Pancreas (tissue), 10 donors: ENCODE measurements around the gene PDZD4. TPM values are rescaled to one million over a fixed set of nuclear protein-coding genes. Genes with fewer than 3 reads are reported as not detected.
A peak's percentile ranks its signal among the peaks of the same experiment; 100 is the strongest.

Experiments
- ATAC-seq, 4 donors: fragments of 200-7000 bp; cut with Tn5 transposase; one replicate each; pipeline versions ENCODE4 v1.8.0 to v1.9.1; 2020; ENCODE audit warnings: mild to moderate bottlenecking in 4 of 4, moderate library complexity in 4 of 4
- DNase-seq, 6 donors: peaks; one replicate each; pipeline ENCODE4 v3.0.0-alpha.2; 2020
- FAIRE-seq: peaks from 2 replicates; lab custom pipeline; 2012; peaks lifted over from hg19 to GRCh38; lab: Jason Lieb, UNC
- H3K27ac ChIP-seq, 4 donors: fragments of 200-600 bp; sonication (generic); 1 replicate in 3 of 4; 2 replicates in 1 of 4; pipeline versions ENCODE4 v1.5.0 to v1.8.0; 2020
- H3K27me3 ChIP-seq, 4 donors: fragments of 200-600 bp; one replicate each; pipeline ENCODE4 v1.8.0; 2021
- H3K36me3 ChIP-seq, 3 donors: fragments of 200-600 bp; sonication (generic) in 1 of 3; one replicate each; pipeline versions ENCODE4 v1.5.0 to v1.8.0; 2020 to 2021
- H3K4me1 ChIP-seq, 3 donors: fragments of 200-600 bp; one replicate each; pipeline ENCODE4 v1.8.0; 2021
- H3K4me3 ChIP-seq, 4 donors: fragments of 200-600 bp; sonication (generic) in 2 of 4; one replicate each; pipeline versions ENCODE4 v1.5.0 to v1.8.0; 2020 to 2021
- H3K9me3 ChIP-seq, 4 donors: fragments of 200-600 bp; one replicate each; pipeline ENCODE4 v1.8.0; 2021
- CTCF ChIP-seq, 4 donors: fragments of 200-600 bp; sonication (generic) in 3 of 4; IDR thresholded peaks; one replicate each; pipeline versions ENCODE4 v1.5.0 to v1.8.0; 2021; ENCODE audit warnings: antibody characterized with exemption in 4 of 4
- WGBS, 2 donors: extraction: QIAGEN DNeasy Blood & Tissue Kit; methylation state at CpG; one replicate each; pipeline ENCODE4 v1.1.7; 2013; 5-methylcytosine and 5-hydroxymethylcytosine counted together
- intact Hi-C, 3 donors: fragments of 100-400 bp; cut with DNase I; formaldehyde crosslinking; loops; one replicate each; pipeline versions ENCODE4 v1.11.1 to v1.14.2; 2022
- polyA plus RNA-seq, 2 donors: library from polyadenylated mRNA; stranded (reverse); fragments of 200-250 nt; gene quantifications; one replicate each; pipeline ENCODE4 v1.2.3, GENCODE V29; 2013
- total RNA-seq, 6 donors: library from RNA; stranded (reverse); fragmentation: NEBNext Ultra II Directional in 4 of 6; extraction: Animal tissue kit (Norgen Biotek cat#: 25700) in 4 of 6; gene quantifications; one replicate each; pipeline versions ENCODE4 v1.2.1 to v1.2.4, GENCODE V29; 2021 to 2023
- donor health status: healthy with polysubstance abuse.
- donor health status: DM: no; HTN: no; CAD: no; lungs with moderate emphysema.
- donor health status: DM: no; HTN: no; CAD: no.
- donor health status: control.
- donor health status: control.
- donor health status: Bipolar disorder and iron deficiency.
- donor health status: DM: yes; HTN: yes; CAD: no.
- donor health status: DM: no; HTN: no; CAD: no.
- donor health status: DM: no; HTN: no; CAD: no.
- donor health status: DM: yes; HTN: yes; CAD: no.

The PDZD4 gene
- total and polyA plus RNA-seq, 8 donors: 0.79 to 15.2 (median 1.6) TPM

- H3K27ac ChIP-seq: no peak overlapping the region
- TF ChIP-seq CTCF (IDR thresholded peaks at IDR 0.05): no peak
- DNase-seq: peak in 2 of 6 donors; percentile 51 to 66
- no peak for ATAC-seq
- H3K36me3 ChIP-seq: no peaks in the 10 kb centered on the region
- peaks cover 0 to 5% (median 0%) of the 10 kb centered on the region in 4 donors for H3K27me3 ChIP-seq
- no peak overlapping the region for H3K4me3 ChIP-seq
- 69 to 82% methylated on average over 30 of the region's 30 CpGs for WGBS, 2 donors
- no peaks in the 10 kb centered on the region for H3K4me1 ChIP-seq
- no peaks in the 10 kb centered on the region for H3K9me3 ChIP-seq
- FAIRE-seq: no peak
- intact Hi-C loops: no loop called here
These were observed 34.4 kb upstream of the PDZD4 start for GRCh38 chrX:153864561-153865320.

- TF ChIP-seq CTCF (IDR thresholded peaks at IDR 0.05): no peak
- Histone ChIP-seq H3K4me3 (no peak overlapping the region), H3K27me3 (peaks cover 0 to 4% (median 0%) of the 10 kb centered on the region in 4 donors), H3K27ac (no peak overlapping the region), H3K36me3 (no peaks in the 10 kb centered on the region), H3K9me3 (no peaks in the 10 kb centered on the region), H3K4me1 (no peaks in the 10 kb centered on the region)
- no peak for FAIRE-seq
- WGBS, 2 donors: 59 to 72% methylated on average over 10 of the region's 10 CpGs
- ATAC-seq: no peak
- DNase-seq: peak in 1 of 6 donors; percentile 44
- intact Hi-C loops: no loop called here
These were observed 33.8 kb upstream of the PDZD4 start for GRCh38 chrX:153864101-153864500.

DNA sequence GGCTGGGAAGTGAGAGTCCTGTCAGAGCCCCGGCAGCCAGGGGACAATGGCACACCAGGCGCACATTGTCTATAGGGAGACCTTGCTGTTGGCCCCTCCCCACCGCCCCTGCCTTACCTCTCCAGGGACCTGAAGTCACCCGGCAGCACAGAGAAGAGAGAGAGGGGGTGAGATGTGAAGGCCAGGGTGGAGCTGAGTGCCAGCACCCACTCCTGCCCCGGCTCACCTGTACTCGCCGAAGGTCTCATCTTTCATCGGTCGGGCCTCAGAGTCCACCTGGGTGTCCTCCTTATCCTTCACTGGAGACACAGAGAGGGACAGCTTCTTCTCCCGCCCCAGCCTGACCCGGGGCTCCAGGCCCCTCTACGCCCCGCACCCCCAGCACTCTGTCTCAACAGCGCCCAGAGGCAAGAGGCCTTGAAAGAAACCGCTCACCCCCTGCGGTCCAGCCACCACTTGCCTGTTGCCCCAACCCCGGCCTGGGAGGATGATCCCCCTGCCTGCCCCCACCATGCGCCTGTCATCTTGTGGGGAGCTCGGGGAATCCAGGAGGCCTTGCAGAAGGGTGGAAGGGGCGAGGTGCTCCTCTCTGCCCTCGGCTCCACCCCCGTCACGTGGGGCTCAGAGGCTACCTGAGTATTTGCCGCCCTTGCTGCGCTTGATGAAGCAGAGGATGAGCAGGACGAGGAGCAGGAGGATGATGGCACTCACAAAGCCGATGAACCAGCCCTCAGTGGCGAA lies 33.1 kb upstream of the PDZD4 start:
- ATAC-seq (no peak), DNase-seq (peak in 2 of 6 donors; percentile 47 to 56), FAIRE-seq (no peak)
- Histone ChIP-seq H3K4me3 (no peak overlapping the region), H3K27me3 (peaks cover 0 to 4% (median 0%) of the 10 kb centered on the region in 4 donors), H3K9me3 (no peaks in the 10 kb centered on the region), H3K4me1 (no peaks in the 10 kb centered on the region), H3K36me3 (no peaks in the 10 kb centered on the region), H3K27ac (no peak overlapping the region)
- TF ChIP-seq CTCF (IDR thresholded peaks at IDR 0.05): no peak
- 48 to 53% methylated on average over 25 to 28 of the region's 28 CpGs for WGBS, 2 donors
- intact Hi-C loops: no loop called here

GRCh38 chrX:153862369-153863250 lies 32.3 kb upstream of the PDZD4 start:
- Histone ChIP-seq H3K27ac (no peak overlapping the region), H3K4me3 (no peak overlapping the region), H3K36me3 (no peaks in the 10 kb centered on the region), H3K9me3 (no peaks in the 10 kb centered on the region), H3K27me3 (peaks cover 0 to 5% (median 2%) of the 10 kb centered on the region in 4 donors), H3K4me1 (no peaks in the 10 kb centered on the region)
- intact Hi-C loops: no loop called here
- TF ChIP-seq CTCF (IDR thresholded peaks at IDR 0.05): no peak
- ATAC-seq: no peak
- no peak for FAIRE-seq
- 44 to 61% methylated on average over 22 of the region's 22 CpGs for WGBS, 2 donors
- peak in 2 of 6 donors; percentile 41 to 46 for DNase-seq
